Tibial artery (tissue), 4 donors: ENCODE data around the gene MGST2.

Experiments used
- DNase-seq, 2 donors: peaks; one replicate each; pipeline ENCODE4 v3.0.0-alpha.2; 2019
- H3K27ac ChIP-seq, 2 donors: fragments of 200-600 bp; sonication (generic) in 1 of 2; 1 replicate in 1 of 2; 2 replicates in 1 of 2; pipeline ENCODE4 v1.5.1; 2018 to 2019; ENCODE audit warnings: mild to moderate bottlenecking in 1 of 2
- H3K27me3 ChIP-seq, 2 donors: fragments of 200-600 bp; sonication (generic) in 1 of 2; one replicate each; pipeline versions ENCODE4 v1.5.1 to v1.6.0; 2016 to 2019
- H3K36me3 ChIP-seq, 3 donors: fragments of 200-600 bp; sonication (generic) in 2 of 3; one replicate each; pipeline ENCODE4 v1.5.1; 2016 to 2019; ENCODE audit warnings: mild to moderate bottlenecking in 2 of 3
- H3K4me1 ChIP-seq, 4 donors: fragments of 200-600 bp; sonication (generic) in 2 of 4; 1 replicate in 3 of 4; 2 replicates in 1 of 4; pipeline ENCODE4 v1.5.1; 2016 to 2019
- H3K4me3 ChIP-seq, 2 donors: fragments of 200-600 bp; sonication (generic) in 1 of 2; 1 replicate in 1 of 2; 2 replicates in 1 of 2; pipeline ENCODE4 v1.5.1; 2018 to 2019; ENCODE audit warnings: mild to moderate bottlenecking in 2 of 2
- H3K9me3 ChIP-seq, 3 donors: fragments of 200-600 bp; sonication (generic) in 1 of 3; one replicate each; pipeline ENCODE4 v1.5.1; 2016 to 2019
- intact Hi-C: fragments of 100-400 bp; cut with DNase I; formaldehyde crosslinking; loops from one replicate; pipeline ENCODE4 v1.15.0; 2023; ENCODE audit warnings: low total_unique reads
- TF ChIP-seq, protein P1 (sequence below), 2 experiments: fragments of 200-600 bp in 1 of 2; fragments of 450-650 bp in 1 of 2; IDR thresholded peaks; one replicate each; pipeline ENCODE4 v1.5.1; 2017 to 2019; ENCODE audit warnings: antibody characterized with exemption in 2 of 2, mild to moderate bottlenecking in 1 of 2, moderate library complexity in 1 of 2

MGST2 gene

DNA sequence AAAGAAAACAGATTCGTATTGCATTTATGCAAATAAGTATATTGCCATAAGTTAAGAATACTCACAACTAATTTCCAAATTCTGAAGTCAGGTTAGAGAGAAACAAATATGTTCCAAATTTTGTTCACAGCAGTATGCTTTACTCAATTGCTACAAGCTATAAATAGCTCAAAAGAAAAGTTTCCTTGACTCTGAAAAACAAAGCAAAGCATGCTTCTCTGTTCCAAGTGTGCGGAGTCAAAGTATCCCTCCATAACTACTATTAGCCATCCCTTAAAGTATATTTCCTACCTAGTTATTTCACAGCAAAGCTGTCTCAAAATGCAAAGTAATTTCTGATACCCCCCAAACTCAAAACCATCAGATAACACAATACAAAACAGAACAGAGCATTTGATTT, 47.3 kb downstream of the MGST2 start:
- intact Hi-C loops, result no loop called here
- Histone ChIP-seq H3K9me3 (no peaks in the 10 kb centered on the region), H3K27ac (peak overlapping the region in 1 of 2 donors; percentile 32), H3K4me1 (peaks cover 0 to 31% (median 1%) of the 10 kb centered on the region in 4 donors), H3K27me3 (no peaks in the 10 kb centered on the region), H3K4me3 (no peak overlapping the region), H3K36me3 (peaks cover 0 to 6% (median 5%) of the 10 kb centered on the region in 3 donors)
- no peak for DNase-seq
- TF ChIP-seq, protein P1, sequence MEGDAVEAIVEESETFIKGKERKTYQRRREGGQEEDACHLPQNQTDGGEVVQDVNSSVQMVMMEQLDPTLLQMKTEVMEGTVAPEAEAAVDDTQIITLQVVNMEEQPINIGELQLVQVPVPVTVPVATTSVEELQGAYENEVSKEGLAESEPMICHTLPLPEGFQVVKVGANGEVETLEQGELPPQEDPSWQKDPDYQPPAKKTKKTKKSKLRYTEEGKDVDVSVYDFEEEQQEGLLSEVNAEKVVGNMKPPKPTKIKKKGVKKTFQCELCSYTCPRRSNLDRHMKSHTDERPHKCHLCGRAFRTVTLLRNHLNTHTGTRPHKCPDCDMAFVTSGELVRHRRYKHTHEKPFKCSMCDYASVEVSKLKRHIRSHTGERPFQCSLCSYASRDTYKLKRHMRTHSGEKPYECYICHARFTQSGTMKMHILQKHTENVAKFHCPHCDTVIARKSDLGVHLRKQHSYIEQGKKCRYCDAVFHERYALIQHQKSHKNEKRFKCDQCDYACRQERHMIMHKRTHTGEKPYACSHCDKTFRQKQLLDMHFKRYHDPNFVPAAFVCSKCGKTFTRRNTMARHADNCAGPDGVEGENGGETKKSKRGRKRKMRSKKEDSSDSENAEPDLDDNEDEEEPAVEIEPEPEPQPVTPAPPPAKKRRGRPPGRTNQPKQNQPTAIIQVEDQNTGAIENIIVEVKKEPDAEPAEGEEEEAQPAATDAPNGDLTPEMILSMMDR (IDR thresholded peaks at IDR 0.05), result no peak

GRCh38 chr4:139715746-139716391, 50.2 kb downstream of the MGST2 start:
- no peak for DNase-seq
- no peaks in the 10 kb centered on the region for H3K9me3 ChIP-seq
- H3K36me3 ChIP-seq, result peaks cover 10 to 29% (median 24%) of the 10 kb centered on the region in 3 donors
- TF ChIP-seq, protein P1 (IDR thresholded peaks at IDR 0.05), result no peak
- H3K4me1 ChIP-seq, result peaks cover 0 to 30% (median 1%) of the 10 kb centered on the region in 4 donors
- intact Hi-C loops, result no loop called here
- no peak overlapping the region for H3K27ac ChIP-seq
- H3K27me3 ChIP-seq, result no peaks in the 10 kb centered on the region
- H3K4me3 ChIP-seq, result no peak overlapping the region

DNA sequence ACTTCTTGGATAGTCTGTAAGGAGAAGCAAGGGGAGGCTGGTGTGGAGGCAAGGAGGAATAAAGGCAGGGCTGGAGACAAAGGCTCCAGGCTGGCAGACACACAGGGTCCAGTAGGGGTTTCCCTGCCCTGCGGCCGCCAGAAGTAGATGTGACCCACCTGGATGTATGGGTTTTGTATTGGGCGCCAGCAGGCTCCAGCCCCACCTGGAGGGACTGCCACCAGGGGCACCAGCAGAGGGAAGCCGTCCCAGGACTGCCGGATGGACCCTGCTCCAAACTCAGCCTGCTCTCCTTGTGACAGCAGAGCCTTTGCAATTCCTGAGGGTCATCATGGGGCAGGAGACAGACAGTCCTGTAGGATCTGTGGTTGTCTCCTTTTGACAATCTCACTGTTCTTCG, 52.7 kb downstream of the MGST2 start:
- TF ChIP-seq, protein P1 (IDR thresholded peaks at IDR 0.05), result no peak
- Histone ChIP-seq H3K27me3 (no peaks in the 10 kb centered on the region), H3K4me3 (no peak overlapping the region), H3K9me3 (no peaks in the 10 kb centered on the region), H3K4me1 (peaks cover 0 to 7% (median 0%) of the 10 kb centered on the region in 4 donors), H3K36me3 (peaks cover 10 to 29% (median 24%) of the 10 kb centered on the region in 3 donors), H3K27ac (no peak overlapping the region)
- no peak for DNase-seq
- intact Hi-C loops, result no loop called here

GRCh38 chr4:139718833-139719232, 53.2 kb downstream of the MGST2 start:
- intact Hi-C loops, result no loop called here
- no peak for DNase-seq
- H3K27me3 ChIP-seq, result no peaks in the 10 kb centered on the region
- H3K36me3 ChIP-seq, result peaks cover 10 to 29% (median 24%) of the 10 kb centered on the region in 3 donors
- H3K27ac ChIP-seq, result no peak overlapping the region
- H3K4me3 ChIP-seq, result no peak overlapping the region
- H3K9me3 ChIP-seq, result no peaks in the 10 kb centered on the region
- TF ChIP-seq, protein P1 (IDR thresholded peaks at IDR 0.05), result no peak
- peaks cover 0 to 7% (median 0%) of the 10 kb centered on the region in 4 donors for H3K4me1 ChIP-seq

DNA sequence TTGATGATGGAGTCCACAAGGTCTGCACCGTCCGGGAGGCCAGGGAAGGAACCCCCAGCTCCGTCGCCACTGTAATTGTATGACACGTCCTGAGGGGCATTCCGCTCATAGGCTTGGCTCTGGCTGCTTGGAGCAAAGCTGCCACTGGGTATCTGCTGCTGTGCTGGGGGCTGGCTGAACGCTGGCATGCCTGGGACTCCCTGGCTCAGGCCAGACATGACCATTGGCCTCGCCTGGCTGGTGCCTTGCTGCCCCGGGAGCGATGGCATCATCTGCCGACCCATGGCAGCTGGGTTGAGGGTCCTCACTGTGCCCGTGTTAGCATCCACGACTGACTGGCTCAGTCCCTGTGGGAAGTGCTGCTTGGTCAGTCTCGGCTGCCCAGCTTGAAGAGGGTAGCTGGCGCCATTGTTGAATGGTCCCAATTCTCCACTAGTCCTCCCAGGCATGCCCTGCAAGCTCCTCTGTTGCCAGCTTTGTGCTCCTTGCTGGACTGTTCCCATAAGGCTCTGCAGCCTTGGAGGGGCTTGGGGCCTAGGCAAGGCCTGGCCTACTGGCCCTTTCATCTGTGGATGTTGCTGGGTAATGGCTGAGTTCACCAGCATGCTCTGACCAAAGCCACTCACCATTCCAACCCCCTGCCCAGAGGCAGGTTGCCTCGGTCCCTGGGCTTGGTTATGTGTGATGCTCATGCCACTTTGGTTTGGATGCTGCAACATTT, 53.9 kb downstream of the MGST2 start:
- Histone ChIP-seq H3K4me3 (no peak overlapping the region), H3K9me3 (no peaks in the 10 kb centered on the region), H3K4me1 (peaks cover 0 to 7% (median 0%) of the 10 kb centered on the region in 4 donors), H3K27me3 (no peaks in the 10 kb centered on the region), H3K27ac (no peak overlapping the region), H3K36me3 (peaks cover 10 to 29% (median 24%) of the 10 kb centered on the region in 3 donors)
- TF ChIP-seq, protein P1 (IDR thresholded peaks at IDR 0.05), result no peak
- DNase-seq, result no peak
- intact Hi-C loops, result no loop called here
